ENCODE data around the gene LMBR1.
A peak's percentile ranks its signal among the peaks of the same experiment; 100 is the strongest.

Gene LMBR1

DNA sequence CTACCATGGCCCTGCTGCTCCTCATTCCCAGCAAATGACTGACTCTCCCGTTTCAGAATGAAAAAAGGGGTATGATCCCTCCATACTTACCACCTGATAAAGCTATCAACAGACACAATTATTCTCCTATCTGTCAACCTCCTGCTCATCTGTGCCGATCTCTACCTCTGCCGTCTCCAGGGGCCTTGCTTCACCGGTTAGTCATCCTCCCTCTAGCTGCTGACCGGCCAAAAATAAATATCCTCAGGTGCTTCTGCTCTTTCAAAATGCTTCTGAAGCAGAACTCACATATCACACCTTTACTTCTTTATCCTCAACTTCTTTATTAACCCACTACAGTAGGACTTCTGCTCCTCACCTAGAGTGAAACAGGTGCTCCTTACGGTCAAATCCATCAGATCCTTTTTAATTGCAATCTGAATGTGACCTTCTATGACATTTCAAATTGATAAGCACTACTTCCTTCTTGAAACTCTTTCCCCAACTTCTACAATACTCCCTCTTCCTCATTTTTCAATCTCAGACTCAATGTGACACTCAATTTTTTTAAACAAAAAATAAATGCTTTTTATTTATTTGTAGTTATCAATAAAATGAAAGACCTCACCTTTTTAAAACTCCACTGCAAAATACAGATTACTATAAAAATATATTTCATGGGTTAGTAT is 63.2 kb downstream of the LMBR1 start:
- CTCF ChIA-PET: interaction anchor here (1.0 to 2.2 kb wide), 2 partner anchors 9 to 64 kb away, joined by 3 to 6 read pairs; partner anchors contain the start of gene LMBR1
- 84% methylated on average over 6 of the region's 6 CpGs for WGBS (ENCODE audit: insufficient coverage)
- DNase-seq: no peak

DNA sequence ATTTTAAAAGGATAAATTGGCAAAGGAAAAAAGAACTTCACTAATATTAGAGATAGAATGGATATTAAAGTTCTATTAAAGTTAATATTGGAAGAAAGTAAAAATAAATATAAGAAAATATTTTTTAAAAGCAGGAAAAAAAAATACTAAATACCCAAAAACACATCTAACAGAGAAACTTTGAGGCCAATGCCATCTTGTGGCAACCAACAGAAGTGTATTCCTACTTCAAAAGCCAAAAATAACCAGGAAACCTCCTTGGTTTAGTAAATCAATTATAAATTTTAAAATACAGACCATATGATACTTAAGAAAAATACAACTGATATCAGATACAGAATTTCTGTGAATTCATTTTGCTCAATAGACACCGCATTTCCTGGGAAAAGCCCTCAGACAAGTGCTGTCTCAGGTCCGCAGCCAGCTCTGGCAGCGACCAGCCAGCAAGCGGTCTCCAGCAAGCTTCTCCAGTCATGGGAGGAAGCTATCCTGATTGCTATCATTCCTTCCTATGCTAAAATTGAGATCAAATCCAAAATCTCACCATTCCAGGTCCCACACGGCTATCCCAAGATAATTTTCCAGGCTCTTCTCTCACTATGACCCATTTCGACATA is 65.3 kb downstream of the LMBR1 start:
- CTCF ChIA-PET: interaction anchor here (0.9 to 1.1 kb wide), 2 partner anchors 15 to 124 kb away, joined by 3 read pairs; no protein-coding TSS in a partner anchor
- peaks cover 0 to 5% (median 0%) of the 10 kb centered on the region in 4 experiments for H3K4me1 ChIP-seq (ENCODE audit: control extremely low read depth in 1 of 4, control insufficient read depth in 4 of 4, insufficient read depth in 4 of 4, low read length in 3 of 4)
- no peak overlapping the region for H3K27ac ChIP-seq (ENCODE audit: insufficient read depth in 1 of 2, low read depth in 1 of 2, low read length in 2 of 2, poor library complexity in 1 of 2, severe bottlenecking in 2 of 2)
- POLR2A ChIA-PET: no interaction called here
- no peak overlapping the region for H3K4me3 ChIP-seq (ENCODE audit: control insufficient read depth in 1 of 7, extremely low read depth in 1 of 7, insufficient read depth in 4 of 7, low read depth in 2 of 7, low read length in 6 of 7)
- H3K36me3 ChIP-seq (ENCODE audit: control insufficient read depth in 4 of 4, insufficient read depth in 4 of 4, low read length in 3 of 4): peaks cover 3 to 20% (median 9%) of the 10 kb centered on the region in 4 experiments
- peak; percentile 29 to 53 (median 49) for DNase-seq
- H3K27me3 ChIP-seq (replicated peaks in 2 of 5; ENCODE audit: control insufficient read depth in 4 of 5, insufficient read depth in 5 of 5, low read length in 4 of 5): no peaks in the 10 kb centered on the region
- 100% methylated on average over 6 of the region's 6 CpGs for WGBS (ENCODE audit: insufficient coverage)
- no peaks in the 10 kb centered on the region for H3K9me3 ChIP-seq (ENCODE audit: control extremely low read depth in 1 of 5, control insufficient read depth in 4 of 5, insufficient read depth in 2 of 5, low read depth in 1 of 5, low read length in 4 of 5)

More for the DNA sequence above, 63.2 kb downstream of the LMBR1 start:
- Histone ChIP-seq H3K4me3 (ENCODE audit: control insufficient read depth in 1 of 7, extremely low read depth in 1 of 7, insufficient read depth in 4 of 7, low read depth in 2 of 7, low read length in 6 of 7) (no peak overlapping the region), H3K27ac (ENCODE audit: insufficient read depth in 1 of 2, low read depth in 1 of 2, low read length in 2 of 2, poor library complexity in 1 of 2, severe bottlenecking in 2 of 2) (no peak overlapping the region), H3K4me1 (ENCODE audit: control extremely low read depth in 1 of 4, control insufficient read depth in 4 of 4, insufficient read depth in 4 of 4, low read length in 3 of 4) (peaks cover 0 to 5% (median 0%) of the 10 kb centered on the region in 4 experiments), H3K36me3 (ENCODE audit: control insufficient read depth in 4 of 4, insufficient read depth in 4 of 4, low read length in 3 of 4) (peaks cover 3 to 18% (median 7%) of the 10 kb centered on the region in 4 experiments), H3K27me3 (replicated peaks in 2 of 5; ENCODE audit: control insufficient read depth in 4 of 5, insufficient read depth in 5 of 5, low read length in 4 of 5) (no peaks in the 10 kb centered on the region), H3K9me3 (ENCODE audit: control extremely low read depth in 1 of 5, control insufficient read depth in 4 of 5, insufficient read depth in 2 of 5, low read depth in 1 of 5, low read length in 4 of 5) (no peaks in the 10 kb centered on the region)
- POLR2A ChIA-PET: no interaction called here

DNA sequence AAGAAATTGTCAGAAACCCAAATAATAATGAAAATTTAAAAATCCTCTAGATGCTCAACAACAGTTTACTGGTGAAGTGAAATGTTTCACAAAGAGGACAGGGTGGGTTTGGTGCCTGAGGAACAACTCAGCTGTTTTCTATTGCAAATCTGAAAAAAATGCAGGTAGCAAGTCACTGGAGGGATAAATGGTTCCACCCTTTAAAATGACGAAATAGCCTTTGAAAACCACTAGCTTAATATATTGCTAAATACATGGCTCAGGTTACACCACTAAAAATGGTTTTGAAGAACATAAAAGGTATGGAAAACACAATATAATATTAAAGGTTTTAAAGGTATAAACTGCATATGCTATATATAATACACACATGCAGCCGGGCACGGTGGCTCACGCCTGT is 69.5 kb downstream of the LMBR1 start:
- no peaks in the 10 kb centered on the region for H3K27me3 ChIP-seq (replicated peaks in 2 of 5; ENCODE audit: control insufficient read depth in 4 of 5, insufficient read depth in 5 of 5, low read length in 4 of 5)
- ChIA-PET CTCF (interaction anchor here (0.5 to 1.3 kb wide), 2 partner anchors 9 to 68 kb away, joined by 3 to 5 read pairs; no protein-coding TSS in a partner anchor), POLR2A (no interaction called here)
- no peaks in the 10 kb centered on the region for H3K4me1 ChIP-seq (ENCODE audit: control extremely low read depth in 1 of 4, control insufficient read depth in 4 of 4, insufficient read depth in 4 of 4, low read length in 3 of 4)
- no peaks in the 10 kb centered on the region for H3K9me3 ChIP-seq (ENCODE audit: control extremely low read depth in 1 of 5, control insufficient read depth in 4 of 5, insufficient read depth in 2 of 5, low read depth in 1 of 5, low read length in 4 of 5)
- WGBS (ENCODE audit: insufficient coverage): 100% methylated on average over 1 of the region's 4 CpGs
- no peak overlapping the region for H3K27ac ChIP-seq (ENCODE audit: insufficient read depth in 1 of 2, low read depth in 1 of 2, low read length in 2 of 2, poor library complexity in 1 of 2, severe bottlenecking in 2 of 2)
- no peak for DNase-seq
- H3K36me3 ChIP-seq (ENCODE audit: control insufficient read depth in 4 of 4, insufficient read depth in 4 of 4, low read length in 3 of 4): peaks cover 2 to 13% (median 8%) of the 10 kb centered on the region in 4 experiments
- no peak overlapping the region for H3K4me3 ChIP-seq (ENCODE audit: control insufficient read depth in 1 of 7, extremely low read depth in 1 of 7, insufficient read depth in 4 of 7, low read depth in 2 of 7, low read length in 6 of 7)

DNA sequence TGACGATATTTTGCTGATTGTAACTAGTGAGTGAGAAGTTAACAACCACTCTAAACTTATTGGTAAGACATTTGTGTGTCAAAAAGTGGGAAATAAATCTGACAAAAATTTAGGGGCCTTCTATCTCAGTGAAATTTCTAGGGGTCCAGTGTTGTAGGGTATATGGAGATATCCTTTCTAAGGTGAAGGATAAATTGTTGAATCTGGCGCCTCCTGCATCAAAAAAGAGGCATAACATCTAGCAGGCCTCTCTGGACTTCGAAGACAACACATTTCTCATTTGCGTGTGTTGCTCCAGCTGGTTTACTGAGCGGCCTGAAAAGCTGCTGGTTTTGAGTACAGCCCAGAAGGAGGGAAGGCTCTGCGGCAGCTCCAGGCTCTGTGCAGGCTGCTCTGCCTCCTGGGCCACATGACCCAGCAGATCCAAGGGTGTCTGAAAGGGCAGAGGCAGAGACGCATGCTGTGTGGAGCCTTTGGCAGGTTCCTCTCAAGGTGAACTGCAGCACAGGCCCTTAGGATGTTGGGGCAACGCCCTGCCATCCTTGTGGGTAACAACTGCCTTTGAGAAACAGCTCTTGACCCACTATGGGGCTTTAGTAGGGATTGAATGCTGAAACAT is 72.4 kb downstream of the LMBR1 start:
- Histone ChIP-seq H3K36me3 (ENCODE audit: control insufficient read depth in 4 of 4, insufficient read depth in 4 of 4, low read length in 3 of 4) (peaks cover 0 to 10% (median 5%) of the 10 kb centered on the region in 4 experiments), H3K27ac (ENCODE audit: insufficient read depth in 1 of 2, low read depth in 1 of 2, low read length in 2 of 2, poor library complexity in 1 of 2, severe bottlenecking in 2 of 2) (no peak overlapping the region), H3K4me3 (ENCODE audit: control insufficient read depth in 1 of 7, extremely low read depth in 1 of 7, insufficient read depth in 4 of 7, low read depth in 2 of 7, low read length in 6 of 7) (no peak overlapping the region), H3K27me3 (replicated peaks in 2 of 5; ENCODE audit: control insufficient read depth in 4 of 5, insufficient read depth in 5 of 5, low read length in 4 of 5) (no peaks in the 10 kb centered on the region), H3K4me1 (ENCODE audit: control extremely low read depth in 1 of 4, control insufficient read depth in 4 of 4, insufficient read depth in 4 of 4, low read length in 3 of 4) (no peaks in the 10 kb centered on the region), H3K9me3 (ENCODE audit: control extremely low read depth in 1 of 5, control insufficient read depth in 4 of 5, insufficient read depth in 2 of 5, low read depth in 1 of 5, low read length in 4 of 5) (no peaks in the 10 kb centered on the region)
- 98% methylated on average over 6 of the region's 8 CpGs for WGBS (ENCODE audit: insufficient coverage)
- CTCF ChIA-PET: interaction anchor here (1.0 to 1.5 kb wide), 5 partner anchors 9 to 1007 kb away, joined by 3 to 5 read pairs (median 4); no protein-coding TSS in a partner anchor
- POLR2A ChIA-PET: no interaction called here
- no peak for DNase-seq

DNA sequence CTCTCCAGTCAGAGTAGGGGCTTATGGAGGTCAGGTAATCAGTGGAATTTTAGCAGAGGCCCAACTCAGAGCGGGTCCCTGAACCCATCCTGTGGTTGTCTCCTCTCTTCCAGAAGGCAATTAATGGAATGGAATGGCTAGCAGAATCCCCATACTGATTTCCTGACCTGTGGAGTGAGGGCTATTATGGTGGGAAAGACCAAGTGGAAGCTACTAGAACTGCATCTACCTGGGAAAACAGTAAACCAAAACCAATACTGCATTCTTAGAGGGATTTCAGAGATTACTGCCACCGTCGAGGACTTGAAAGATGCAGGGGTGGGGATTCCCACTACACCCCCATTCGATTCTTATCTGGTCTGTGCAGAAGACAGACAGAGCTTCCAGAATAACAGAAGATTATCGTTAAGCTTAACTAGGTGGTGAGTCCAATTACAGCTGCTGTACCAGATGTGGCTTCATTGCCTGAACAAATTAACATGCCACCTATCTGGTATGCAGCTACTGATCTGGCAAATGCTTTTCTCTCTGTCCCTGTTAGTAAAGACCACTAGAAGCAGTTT is 73.2 kb downstream of the LMBR1 start:
- WGBS (ENCODE audit: insufficient coverage): 92% methylated on average over 3 of the region's 5 CpGs
- Histone ChIP-seq H3K4me3 (ENCODE audit: control insufficient read depth in 1 of 7, extremely low read depth in 1 of 7, insufficient read depth in 4 of 7, low read depth in 2 of 7, low read length in 6 of 7) (no peak overlapping the region), H3K27ac (ENCODE audit: insufficient read depth in 1 of 2, low read depth in 1 of 2, low read length in 2 of 2, poor library complexity in 1 of 2, severe bottlenecking in 2 of 2) (no peak overlapping the region), H3K27me3 (replicated peaks in 2 of 5; ENCODE audit: control insufficient read depth in 4 of 5, insufficient read depth in 5 of 5, low read length in 4 of 5) (no peaks in the 10 kb centered on the region), H3K9me3 (ENCODE audit: control extremely low read depth in 1 of 5, control insufficient read depth in 4 of 5, insufficient read depth in 2 of 5, low read depth in 1 of 5, low read length in 4 of 5) (no peaks in the 10 kb centered on the region), H3K36me3 (ENCODE audit: control insufficient read depth in 4 of 4, insufficient read depth in 4 of 4, low read length in 3 of 4) (peaks cover 0 to 9% (median 5%) of the 10 kb centered on the region in 4 experiments), H3K4me1 (ENCODE audit: control extremely low read depth in 1 of 4, control insufficient read depth in 4 of 4, insufficient read depth in 4 of 4, low read length in 3 of 4) (no peaks in the 10 kb centered on the region)
- CTCF ChIA-PET: interaction anchor here (1.0 to 1.5 kb wide), 4 partner anchors 10 to 1007 kb away, joined by 3 to 5 read pairs (median 4); no protein-coding TSS in a partner anchor
- POLR2A ChIA-PET: no interaction called here
- peak in 2 of 3 donors; percentile 27 to 48 for DNase-seq

DNA sequence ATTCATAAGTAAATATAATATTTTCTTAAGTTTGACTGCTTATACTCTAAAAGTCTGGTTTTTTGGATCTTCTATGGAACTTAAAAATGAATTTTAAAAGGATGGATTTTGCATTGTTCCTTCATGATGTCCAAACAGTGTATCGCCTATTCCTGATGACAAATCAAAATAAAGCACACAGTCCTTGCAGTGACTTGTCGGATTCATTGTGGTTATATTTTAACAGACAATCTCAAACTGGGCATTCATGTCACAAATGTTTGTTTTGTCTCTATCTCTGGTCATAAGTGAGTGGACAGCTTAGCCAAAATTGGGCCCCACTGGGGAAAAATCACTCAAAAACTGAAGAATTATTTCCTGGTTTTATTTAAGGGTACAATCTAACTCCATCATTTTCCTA is 74.8 kb downstream of the LMBR1 start:
- peaks cover 0 to 8% (median 3%) of the 10 kb centered on the region in 4 experiments for H3K36me3 ChIP-seq (ENCODE audit: control insufficient read depth in 4 of 4, insufficient read depth in 4 of 4, low read length in 3 of 4)
- CTCF ChIA-PET: interaction anchor here (0.9 to 1.2 kb wide), 5 partner anchors 29 to 1022 kb away, joined by 3 to 5 read pairs (median 3); no protein-coding TSS in a partner anchor
- no peaks in the 10 kb centered on the region for H3K9me3 ChIP-seq (ENCODE audit: control extremely low read depth in 1 of 5, control insufficient read depth in 4 of 5, insufficient read depth in 2 of 5, low read depth in 1 of 5, low read length in 4 of 5)
- no peak overlapping the region for H3K4me3 ChIP-seq (ENCODE audit: control insufficient read depth in 1 of 7, extremely low read depth in 1 of 7, insufficient read depth in 4 of 7, low read depth in 2 of 7, low read length in 6 of 7)
- no peaks in the 10 kb centered on the region for H3K27me3 ChIP-seq (replicated peaks in 2 of 5; ENCODE audit: control insufficient read depth in 4 of 5, insufficient read depth in 5 of 5, low read length in 4 of 5)
- POLR2A ChIA-PET: no interaction called here
- WGBS (ENCODE audit: insufficient coverage): 100% methylated on average over 1 of the region's 2 CpGs
- H3K27ac ChIP-seq (ENCODE audit: insufficient read depth in 1 of 2, low read depth in 1 of 2, low read length in 2 of 2, poor library complexity in 1 of 2, severe bottlenecking in 2 of 2): no peak overlapping the region
- no peaks in the 10 kb centered on the region for H3K4me1 ChIP-seq (ENCODE audit: control extremely low read depth in 1 of 4, control insufficient read depth in 4 of 4, insufficient read depth in 4 of 4, low read length in 3 of 4)
- no peak for DNase-seq

Measured in common myeloid progenitor, CD34-positive (primary cell).